ENCODE data around the gene FBXW5.

- TF ChIP-seq CTCF (IDR thresholded peaks at IDR 0.05) (no peak), POLR2A (IDR thresholded peaks at IDR 0.05) (no peak)
These were observed 18.8 kb upstream of the FBXW5 start for GRCh38 chr9:136963341-136963740.

Measured in prostate gland (tissue), 2 donors.